Naive B cell (primary cell): ENCODE results near the gene TM6SF1. TPM values are rescaled to one million over a fixed set of nuclear protein-coding genes. Genes with fewer than 3 reads are reported as not detected.

Experiments used
- ATAC-seq, 2 donors: fragments of 150-1000 bp; cut with Tn5 transposase; 2 replicates each; pipeline ENCODE4 v1.10.0; 2021; ENCODE audit warnings: low read depth in 2 of 2, mild to moderate bottlenecking in 2 of 2, moderate library complexity in 2 of 2
- DNase-seq: peaks from one replicate; pipeline ENCODE4 v3.0.0; 2022
- H3K27ac Mint-ChIP-seq, 6 donors: one replicate each; pipeline ENCODE4 v1.8.0; 2020 to 2022; ENCODE audit warnings: mild to moderate bottlenecking in 6 of 6, mixed read lengths in 6 of 6, moderate library complexity in 5 of 6, inconsistent platforms in 2 of 6
- H3K27me3 Mint-ChIP-seq, 3 donors: one replicate each; pipeline ENCODE4 v1.8.0; 2021 to 2022; ENCODE audit warnings: mixed read lengths in 3 of 3, mild to moderate bottlenecking in 1 of 3
- H3K36me3 Mint-ChIP-seq, 2 donors: one replicate each; pipeline ENCODE4 v1.8.0; 2020 to 2022; ENCODE audit warnings: mixed read lengths in 2 of 2, inconsistent platforms in 1 of 2, mild to moderate bottlenecking in 1 of 2
- H3K4me1 Mint-ChIP-seq, 3 donors: one replicate each; pipeline ENCODE4 v1.8.0; 2020 to 2022; ENCODE audit warnings: mixed read lengths in 3 of 3, inconsistent platforms in 1 of 3, mild to moderate bottlenecking in 1 of 3, moderate library complexity in 1 of 3
- H3K4me3 Mint-ChIP-seq, 8 donors: one replicate each; pipeline ENCODE4 v1.8.0; 2020 to 2022; ENCODE audit warnings: mild to moderate bottlenecking in 8 of 8, mixed read lengths in 8 of 8, moderate library complexity in 8 of 8, inconsistent platforms in 2 of 8
- H3K9me3 Mint-ChIP-seq, 7 donors: one replicate each; pipeline ENCODE4 v1.8.0; 2020 to 2022; ENCODE audit warnings: mixed read lengths in 7 of 7, mild to moderate bottlenecking in 5 of 7, inconsistent platforms in 2 of 7, moderate library complexity in 1 of 7
- polyA plus RNA-seq, 6 donors: library from polyadenylated mRNA; unstranded; fragments of 300-500 nt; fragmentation: Illumina TruSeq; gene quantifications; one replicate each; pipeline ENCODE4 v1.2.3, GENCODE V29; 2021; ENCODE audit warnings: low read depth in 6 of 6

TM6SF1 gene
- polyA plus RNA-seq, 6 donors from 2014 or later = 0.94 to 2.8 (median 1.6) TPM

DNA sequence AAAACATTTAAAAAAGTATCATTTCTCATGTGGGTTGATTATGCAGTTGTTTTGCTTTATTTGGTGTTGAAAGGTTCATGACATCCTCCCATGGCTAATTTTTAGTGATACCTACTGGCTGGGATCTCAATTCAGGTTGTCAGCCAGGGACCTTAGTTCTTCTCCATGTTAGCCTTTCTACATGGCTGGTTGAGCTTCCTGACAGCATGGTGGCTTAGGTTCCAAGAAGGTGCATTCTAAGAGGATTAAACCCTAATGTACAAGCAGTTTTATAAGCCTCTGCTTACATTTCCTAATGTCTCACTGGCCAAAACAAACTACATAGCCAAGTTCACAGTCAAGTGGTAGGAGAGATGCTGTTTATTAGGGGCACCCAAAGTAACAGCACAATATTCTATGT, 9.4 kb upstream of the TM6SF1 start:
- ATAC-seq = no peak
- Mint-ChIP-seq H3K4me3 (no peak overlapping the region), H3K36me3 (peaks cover 0 to 7% of the 10 kb centered on the region in 2 donors), H3K27ac (no peak overlapping the region), H3K27me3 (peaks cover 10 to 35% (median 16%) of the 10 kb centered on the region in 3 donors), H3K9me3 (peaks cover 0 to 24% (median 5%) of the 10 kb centered on the region in 7 donors), H3K4me1 (peaks cover 0 to 5% (median 3%) of the 10 kb centered on the region in 3 donors)
- no peak for DNase-seq

DNA sequence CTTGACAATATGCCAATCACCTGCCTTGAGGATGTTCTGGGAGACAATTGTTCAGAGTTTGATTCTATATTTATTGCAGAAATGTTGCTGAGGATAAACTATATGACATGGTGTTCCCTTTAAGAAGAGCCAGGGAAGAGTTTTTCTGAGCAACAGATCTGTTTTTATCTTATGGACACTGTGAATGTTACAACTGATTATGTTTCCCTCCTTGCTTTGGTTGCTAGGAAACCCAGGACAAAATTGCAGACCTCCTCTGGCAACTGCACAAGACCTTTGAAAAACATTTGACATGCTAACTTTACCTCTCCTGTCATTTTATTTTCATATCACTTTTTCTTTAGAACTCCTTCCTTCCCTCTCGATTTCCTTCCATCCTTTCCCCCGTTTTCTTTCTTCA, 8.2 kb upstream of the TM6SF1 start:
- no peak overlapping the region for H3K4me3 Mint-ChIP-seq
- peaks cover 14 to 42% (median 24%) of the 10 kb centered on the region in 3 donors for H3K27me3 Mint-ChIP-seq
- peaks cover 5 to 7% of the 10 kb centered on the region in 2 donors for H3K36me3 Mint-ChIP-seq
- peaks cover 0 to 24% (median 5%) of the 10 kb centered on the region in 7 donors for H3K9me3 Mint-ChIP-seq
- DNase-seq (no peak), ATAC-seq (no peak)
- H3K4me1 Mint-ChIP-seq = peaks cover 0 to 5% (median 0%) of the 10 kb centered on the region in 3 donors
- no peak overlapping the region for H3K27ac Mint-ChIP-seq

DNA sequence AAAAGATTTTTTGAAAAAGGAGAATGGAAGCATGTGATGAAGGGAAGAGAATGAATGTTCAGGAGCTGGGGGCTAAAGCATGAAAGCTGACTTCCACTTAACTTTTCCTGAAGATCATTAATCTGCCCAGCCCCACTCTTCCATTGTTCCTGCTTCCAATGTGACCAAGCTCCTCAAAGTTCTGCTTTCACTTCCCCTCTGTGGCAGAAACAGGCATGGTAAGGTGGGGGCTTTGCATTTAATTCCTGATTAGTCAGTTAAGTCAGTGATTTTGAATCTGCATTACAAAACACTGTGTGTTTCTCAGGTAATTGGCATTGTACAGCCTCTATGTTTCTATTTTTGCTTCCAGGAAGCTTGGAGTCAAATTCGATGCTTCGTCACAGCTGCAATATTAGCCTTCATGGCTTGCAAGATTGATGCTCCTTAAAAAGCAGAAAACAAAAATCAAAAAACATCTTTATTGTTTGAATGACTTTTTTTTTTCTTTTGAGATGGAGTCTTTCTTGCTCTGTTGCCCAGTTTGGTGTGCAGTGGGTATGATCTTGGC, 7.3 kb upstream of the TM6SF1 start:
- no peak for ATAC-seq
- Mint-ChIP-seq H3K9me3 (peaks cover 0 to 24% (median 5%) of the 10 kb centered on the region in 7 donors), H3K36me3 (peaks cover 6 to 7% of the 10 kb centered on the region in 2 donors), H3K4me1 (peaks cover 0 to 5% (median 0%) of the 10 kb centered on the region in 3 donors), H3K27ac (peak overlapping the region in 1 of 6 donors; percentile 19), H3K4me3 (no peak overlapping the region), H3K27me3 (peaks cover 16 to 45% (median 30%) of the 10 kb centered on the region in 3 donors)
- no peak for DNase-seq

DNA sequence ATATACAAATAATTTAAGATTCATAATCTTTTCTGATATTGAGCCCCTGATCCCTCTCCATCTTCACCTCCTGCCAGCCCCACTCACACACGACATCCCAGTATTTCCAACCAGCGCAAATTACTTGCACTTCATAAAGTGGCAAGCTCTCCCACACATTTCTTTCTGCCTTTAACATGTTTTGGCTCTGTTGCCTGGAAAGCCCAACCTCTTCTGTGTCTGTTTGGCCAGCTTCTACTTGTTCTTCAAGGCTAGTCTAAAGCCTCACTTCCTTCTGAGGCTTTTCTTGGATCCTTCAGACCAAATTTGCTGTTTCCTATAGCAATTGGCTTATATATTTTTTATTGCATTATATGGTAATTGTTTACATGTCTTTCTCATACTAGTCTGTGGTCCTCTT, 5.1 kb upstream of the TM6SF1 start:
- Mint-ChIP-seq H3K27ac (no peak overlapping the region), H3K36me3 (peaks cover 6 to 7% of the 10 kb centered on the region in 2 donors), H3K4me1 (peaks cover 0 to 13% (median 5%) of the 10 kb centered on the region in 3 donors), H3K27me3 (peaks cover 19 to 43% (median 37%) of the 10 kb centered on the region in 3 donors), H3K9me3 (peaks cover 0 to 16% (median 4%) of the 10 kb centered on the region in 7 donors), H3K4me3 (no peak overlapping the region)
- ATAC-seq = no peak
- DNase-seq = no peak

DNA sequence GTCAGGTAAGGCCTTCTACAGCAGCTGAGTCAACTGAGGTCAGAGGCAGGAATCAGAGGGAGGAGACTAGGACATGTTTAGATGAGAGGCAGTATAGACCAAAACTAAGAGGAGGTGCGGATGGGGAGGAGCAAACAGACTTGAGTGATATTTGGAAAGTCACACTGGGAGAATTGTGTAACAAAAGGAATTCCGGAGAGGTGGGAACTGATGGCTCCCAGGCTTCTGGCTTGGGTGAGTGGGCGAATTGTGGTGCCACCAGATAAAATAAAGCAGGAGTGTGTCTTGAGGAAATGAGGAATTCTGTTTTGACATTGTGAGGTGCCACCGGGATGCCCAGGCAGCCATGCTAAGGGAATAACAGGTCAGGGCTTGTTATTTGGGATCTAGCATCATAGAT, 3.3 kb upstream of the TM6SF1 start:
- H3K36me3 Mint-ChIP-seq = peaks cover 0 to 6% of the 10 kb centered on the region in 2 donors
- H3K4me1 Mint-ChIP-seq = peaks cover 12 to 22% (median 17%) of the 10 kb centered on the region in 3 donors
- ATAC-seq (no peak), DNase-seq (no peak)
- H3K27me3 Mint-ChIP-seq = peaks cover 19 to 45% (median 34%) of the 10 kb centered on the region in 3 donors
- peak overlapping the region in 3 of 8 donors; percentile 25 to 54 (median 30) for H3K4me3 Mint-ChIP-seq
- peak overlapping the region in 1 of 6 donors; percentile 86 for H3K27ac Mint-ChIP-seq
- H3K9me3 Mint-ChIP-seq = peaks cover 0 to 4% (median 0%) of the 10 kb centered on the region in 7 donors

DNA sequence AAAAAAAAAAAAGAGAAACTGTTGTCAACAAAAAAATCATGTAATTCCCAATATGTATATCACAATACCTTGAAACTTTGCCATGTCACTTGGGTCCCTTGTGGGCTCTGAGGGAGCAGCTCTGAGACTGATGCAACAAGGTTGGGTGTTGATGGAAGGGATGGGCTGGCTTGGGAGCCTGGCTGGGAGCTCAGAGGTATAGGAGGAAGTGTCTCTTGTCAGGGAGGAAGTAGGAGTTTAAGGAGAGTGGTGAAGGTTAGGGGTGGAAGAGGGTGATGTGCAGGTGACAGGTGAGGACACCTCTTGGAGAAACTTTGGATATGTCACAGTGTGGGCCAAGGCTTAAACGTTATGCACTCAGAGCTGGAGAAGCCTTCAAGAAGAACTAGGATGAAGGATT, 2.0 kb upstream of the TM6SF1 start:
- ATAC-seq = no peak
- peak overlapping the region; percentile 21 to 91 (median 74) for H3K4me3 Mint-ChIP-seq
- H3K27ac Mint-ChIP-seq = no peak overlapping the region
- H3K4me1 Mint-ChIP-seq = peaks cover 14 to 29% (median 21%) of the 10 kb centered on the region in 3 donors
- no peaks in the 10 kb centered on the region for H3K9me3 Mint-ChIP-seq
- no peak for DNase-seq
- H3K36me3 Mint-ChIP-seq = peaks cover 0 to 6% of the 10 kb centered on the region in 2 donors
- H3K27me3 Mint-ChIP-seq = peaks cover 19 to 56% (median 30%) of the 10 kb centered on the region in 3 donors

DNA sequence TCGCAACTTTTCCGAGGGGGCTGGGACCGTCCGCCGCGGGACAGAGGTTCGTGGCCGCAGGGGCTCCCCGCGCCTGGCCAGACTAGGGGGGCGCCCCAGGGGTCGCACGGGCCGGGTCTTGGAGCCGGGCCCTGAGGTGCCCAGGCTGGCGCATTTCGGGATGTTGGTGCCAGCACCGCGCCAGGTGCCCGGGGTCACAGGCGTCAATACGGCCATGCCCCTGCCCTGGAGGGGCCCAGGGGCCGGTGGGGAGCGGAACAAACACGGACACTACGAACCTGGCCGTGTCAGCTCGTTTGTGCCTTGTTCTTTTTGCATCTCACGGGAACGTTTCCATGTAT, 366 bp downstream of the TM6SF1 start:
- no peak for DNase-seq
- peak overlapping the region in 2 of 6 donors; percentile 48 to 89 for H3K27ac Mint-ChIP-seq
- H3K4me1 Mint-ChIP-seq = peaks cover 14 to 33% (median 22%) of the 10 kb centered on the region in 3 donors
- no peak for ATAC-seq
- H3K36me3 Mint-ChIP-seq = peaks cover 6 to 7% of the 10 kb centered on the region in 2 donors
- peaks cover 9 to 48% (median 23%) of the 10 kb centered on the region in 3 donors for H3K27me3 Mint-ChIP-seq
- H3K4me3 Mint-ChIP-seq = peak overlapping the region; percentile 82 to 95 (median 90)
- H3K9me3 Mint-ChIP-seq = peaks cover 0 to 5% (median 0%) of the 10 kb centered on the region in 7 donors

DNA sequence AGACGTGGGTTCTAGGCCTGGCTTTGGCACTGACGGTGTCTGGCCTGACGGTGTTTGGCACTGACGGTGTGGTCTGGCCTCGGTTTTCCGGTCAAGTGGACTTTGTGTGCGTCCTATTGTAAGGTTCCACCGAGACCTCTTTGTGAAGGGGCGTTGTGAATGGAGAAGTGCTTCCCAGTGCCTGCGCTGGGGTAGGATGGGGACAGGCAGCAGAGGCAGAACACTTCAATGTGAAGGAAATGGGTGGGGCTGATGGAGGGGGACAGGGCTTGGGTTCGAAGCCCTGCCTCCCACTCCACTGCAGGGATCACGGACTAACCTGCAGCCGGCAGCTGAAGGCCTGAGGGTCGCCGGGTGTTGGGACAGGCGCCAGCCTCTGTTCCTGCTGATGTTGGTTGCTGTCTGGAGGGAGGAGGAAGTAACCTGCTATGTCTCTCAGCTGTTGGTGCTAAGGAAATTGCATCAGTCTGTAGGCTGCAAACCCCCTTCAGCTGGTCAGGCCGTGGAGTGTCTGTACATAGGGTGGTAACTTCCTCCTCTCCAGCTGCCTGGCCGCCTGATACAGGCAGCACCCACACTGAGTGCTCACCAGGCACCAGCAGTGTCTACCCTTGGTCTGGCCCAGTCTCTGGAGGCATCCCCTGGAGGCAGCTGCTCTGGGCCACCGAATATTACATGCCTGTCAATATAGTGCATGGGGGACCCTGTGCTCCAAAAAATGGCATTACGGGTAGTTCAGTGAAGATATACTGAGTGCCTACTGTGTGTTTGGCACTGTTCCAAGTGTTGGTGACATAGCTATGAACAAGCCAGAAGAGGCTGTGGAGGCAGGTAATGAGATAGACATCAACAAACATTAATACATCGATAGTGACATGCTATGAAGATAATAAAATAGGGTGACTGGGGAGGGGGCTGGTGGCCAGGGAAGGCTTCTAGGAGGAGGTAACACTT, 1.1 kb downstream of the TM6SF1 start:
- Mint-ChIP-seq H3K9me3 (peaks cover 0 to 5% (median 0%) of the 10 kb centered on the region in 7 donors), H3K4me1 (peaks cover 14 to 33% (median 22%) of the 10 kb centered on the region in 3 donors), H3K4me3 (peak overlapping the region; percentile 82 to 95 (median 90)), H3K36me3 (peaks cover 6 to 7% of the 10 kb centered on the region in 2 donors), H3K27ac (peak overlapping the region in 5 of 6 donors; percentile 48 to 89 (median 85)), H3K27me3 (peaks cover 9 to 48% (median 23%) of the 10 kb centered on the region in 3 donors)
- ATAC-seq (peak; percentile 80 to 88), DNase-seq (peak; percentile 55)

DNA sequence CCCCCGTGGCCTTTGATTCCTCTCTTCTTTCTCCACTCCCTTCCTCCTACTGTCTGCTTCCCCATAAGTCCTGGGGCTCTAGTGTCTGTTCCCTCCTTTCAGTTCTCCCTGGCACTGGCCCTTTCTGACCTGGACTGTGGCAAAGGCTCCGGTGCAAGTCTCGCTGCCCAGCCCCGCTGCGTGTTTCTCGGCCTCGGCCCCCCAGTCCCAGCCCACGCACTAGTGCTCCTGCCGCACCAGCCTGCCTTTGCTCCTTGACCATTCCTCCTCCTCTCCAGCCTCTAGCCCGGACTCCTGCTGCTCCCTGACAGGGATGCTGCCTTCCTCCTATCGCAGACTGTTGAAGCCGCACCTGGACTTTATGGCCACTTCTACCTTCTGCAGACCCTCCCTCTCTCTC, 2.1 kb downstream of the TM6SF1 start:
- Mint-ChIP-seq H3K27ac (peak overlapping the region in 1 of 6 donors; percentile 46), H3K9me3 (peaks cover 0 to 5% (median 0%) of the 10 kb centered on the region in 7 donors), H3K27me3 (peaks cover 3 to 38% (median 13%) of the 10 kb centered on the region in 3 donors), H3K4me3 (peak overlapping the region in 4 of 8 donors; percentile 46 to 95 (median 76)), H3K4me1 (peaks cover 14 to 33% (median 22%) of the 10 kb centered on the region in 3 donors), H3K36me3 (peaks cover 0 to 7% of the 10 kb centered on the region in 2 donors)
- DNase-seq (no peak), ATAC-seq (no peak)

DNA sequence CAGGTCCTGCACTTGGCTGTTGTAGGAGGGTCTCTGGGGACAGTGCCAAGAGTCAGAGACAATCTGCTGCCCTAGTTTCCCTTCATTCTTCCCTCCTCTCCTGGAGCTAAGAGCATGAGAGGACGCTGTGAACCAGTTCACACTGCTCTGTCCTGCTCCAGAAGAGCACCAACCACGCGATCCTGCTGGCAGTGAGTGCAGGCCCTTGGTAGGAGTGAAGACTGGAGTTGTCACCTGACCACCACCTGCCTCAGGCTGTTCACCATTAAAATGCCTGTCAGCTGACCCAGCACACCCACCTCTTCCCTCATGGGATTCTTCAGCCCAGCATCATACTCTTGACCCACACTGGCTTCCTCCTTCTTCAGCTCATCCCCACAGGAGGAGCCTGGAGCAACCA, 2.9 kb downstream of the TM6SF1 start:
- H3K4me1 Mint-ChIP-seq = peaks cover 14 to 32% (median 22%) of the 10 kb centered on the region in 3 donors
- H3K9me3 Mint-ChIP-seq = peaks cover 0 to 5% (median 0%) of the 10 kb centered on the region in 7 donors
- H3K27ac Mint-ChIP-seq = no peak overlapping the region
- ATAC-seq (no peak), DNase-seq (no peak)
- H3K36me3 Mint-ChIP-seq = peaks cover 0 to 7% of the 10 kb centered on the region in 2 donors
- peak overlapping the region in 1 of 8 donors; percentile 50 for H3K4me3 Mint-ChIP-seq
- peaks cover 3 to 32% (median 12%) of the 10 kb centered on the region in 3 donors for H3K27me3 Mint-ChIP-seq

DNA sequence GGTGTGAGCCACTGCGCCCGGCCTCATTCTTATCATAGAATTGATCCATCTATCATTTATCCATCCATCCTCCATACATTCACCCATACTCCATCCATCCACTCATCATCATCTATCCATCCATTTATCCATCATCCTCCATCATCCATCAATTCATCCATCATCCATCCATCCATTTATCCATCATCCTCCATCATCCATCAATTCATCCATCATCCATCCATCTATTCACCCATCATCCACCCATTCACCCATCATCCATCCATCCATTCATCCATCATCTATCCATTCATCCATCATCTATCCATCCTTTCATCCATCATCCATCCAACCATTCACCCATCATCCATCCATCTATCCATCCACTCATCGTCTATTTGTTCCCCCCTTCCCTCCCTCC, 3.7 kb downstream of the TM6SF1 start:
- peaks cover 3 to 27% (median 12%) of the 10 kb centered on the region in 3 donors for H3K27me3 Mint-ChIP-seq
- DNase-seq (no peak), ATAC-seq (no peak)
- peaks cover 0 to 7% of the 10 kb centered on the region in 2 donors for H3K36me3 Mint-ChIP-seq
- peak overlapping the region in 1 of 6 donors; percentile 6 for H3K27ac Mint-ChIP-seq
- peaks cover 0 to 5% (median 0%) of the 10 kb centered on the region in 7 donors for H3K9me3 Mint-ChIP-seq
- H3K4me1 Mint-ChIP-seq = peaks cover 14 to 30% (median 22%) of the 10 kb centered on the region in 3 donors
- H3K4me3 Mint-ChIP-seq = peak overlapping the region in 1 of 8 donors; percentile 49

DNA sequence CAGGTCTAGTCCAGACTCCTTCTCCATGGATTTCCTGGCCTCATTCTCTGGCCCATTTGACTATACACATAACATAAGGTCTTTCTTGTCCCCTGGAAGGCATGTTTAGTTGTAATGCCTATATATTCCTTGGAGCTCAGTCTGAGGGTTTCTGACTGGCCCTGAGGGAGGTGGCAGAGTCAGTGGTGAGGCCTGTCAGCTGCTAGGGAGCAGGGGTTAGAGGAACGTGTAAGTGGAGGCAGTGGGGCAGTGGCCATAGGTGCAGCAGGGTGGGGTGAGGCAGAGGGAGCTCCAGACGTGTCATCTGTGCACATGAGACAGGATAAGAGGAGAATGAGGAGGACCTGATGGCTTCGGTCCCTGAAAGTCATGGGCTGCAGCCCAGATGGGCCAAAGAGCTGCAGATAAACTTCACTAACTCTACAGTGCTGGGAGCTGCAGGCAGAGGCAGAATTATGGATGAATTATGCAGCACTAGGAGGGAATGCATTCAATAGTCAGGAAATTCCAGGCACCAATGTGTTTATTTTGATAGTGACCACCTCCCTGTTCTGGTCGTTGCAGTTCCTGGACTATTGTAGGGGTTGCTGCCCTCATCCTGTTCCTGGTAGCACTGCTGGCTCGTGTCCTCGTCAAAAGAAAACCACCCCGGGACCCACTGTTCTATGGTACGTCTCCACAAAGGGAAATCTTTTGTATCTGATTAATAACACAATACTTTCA, 4.9 kb downstream of the TM6SF1 start:
- ATAC-seq = no peak
- DNase-seq = no peak
- Mint-ChIP-seq H3K27ac (no peak overlapping the region), H3K4me3 (no peak overlapping the region), H3K9me3 (peaks cover 0 to 5% (median 0%) of the 10 kb centered on the region in 7 donors), H3K36me3 (peaks cover 0 to 7% of the 10 kb centered on the region in 2 donors), H3K27me3 (peaks cover 0 to 21% (median 12%) of the 10 kb centered on the region in 3 donors), H3K4me1 (peaks cover 14 to 26% (median 17%) of the 10 kb centered on the region in 3 donors)
